ENCODE results near the gene SERPINB12.

SERPINB12 gene

GRCh38 chr18:63603772-63604171, 61.6 kb downstream of the SERPINB12 start:
- no peak for DNase-seq (ENCODE audit: low read depth)

DNA sequence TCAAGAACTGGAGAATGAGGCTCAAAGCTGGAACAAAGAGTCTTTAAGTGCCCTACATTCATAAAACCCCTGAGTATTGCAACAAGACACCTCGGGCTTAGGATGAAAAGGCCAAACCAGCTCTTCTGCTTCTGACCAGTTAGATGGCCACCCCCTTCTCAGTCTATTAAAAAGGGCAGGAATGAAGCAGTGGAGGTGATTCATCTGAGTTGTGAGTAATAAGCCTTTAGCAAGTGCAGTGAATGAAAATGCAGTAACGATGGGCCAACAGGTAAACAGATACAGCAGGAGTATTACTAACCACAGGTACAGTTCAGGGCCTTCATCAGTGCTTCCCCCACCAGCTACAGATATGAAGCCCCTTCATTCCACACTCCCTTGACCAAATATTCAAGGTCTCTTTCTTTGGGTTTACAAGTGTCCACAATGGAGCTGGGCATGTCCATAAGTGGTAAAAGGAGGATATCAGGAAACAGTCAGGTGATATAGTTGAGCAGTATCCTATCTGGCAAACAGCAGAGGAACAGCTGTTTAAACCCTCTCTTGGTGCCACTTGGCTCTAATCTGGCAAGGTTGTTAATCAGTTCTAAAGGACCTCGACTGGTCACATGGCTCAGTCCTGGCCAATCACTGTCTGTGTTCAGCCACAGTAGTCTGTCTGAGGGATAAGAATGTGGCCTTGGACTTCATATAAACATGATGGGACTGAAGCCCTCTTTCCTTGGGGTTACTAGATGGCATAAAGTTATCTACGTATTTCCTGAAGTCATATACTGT, 62.8 kb downstream of the SERPINB12 start:
- DNase-seq (ENCODE audit: low read depth), result no peak

DNA sequence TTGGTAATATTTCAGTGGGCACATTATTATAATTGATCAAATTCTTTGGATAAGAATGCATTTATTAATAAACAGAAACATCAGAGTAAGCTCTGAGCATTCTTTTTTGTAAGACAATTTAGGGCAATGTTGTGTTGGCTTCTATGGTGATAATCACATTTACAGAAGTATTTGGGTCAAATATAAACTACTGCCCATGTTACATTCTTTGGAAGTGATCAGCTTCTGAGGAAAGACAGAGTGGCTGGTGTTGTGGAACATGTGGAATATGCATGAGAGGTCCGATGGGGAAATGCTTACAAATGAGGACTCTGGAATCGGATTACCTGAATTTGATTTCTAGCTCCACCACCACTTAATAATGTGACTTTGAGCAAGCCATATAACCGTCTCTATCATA, 64.4 kb downstream of the SERPINB12 start:
- DNase-seq (ENCODE audit: low read depth), result no peak

GRCh38 chr18:63613420-63613819, 71.3 kb downstream of the SERPINB12 start:
- no peak for DNase-seq (ENCODE audit: low read depth)

GRCh38 chr18:63617049-63617914, 75.1 kb downstream of the SERPINB12 start:
- no peak for DNase-seq (ENCODE audit: low read depth)

DNA sequence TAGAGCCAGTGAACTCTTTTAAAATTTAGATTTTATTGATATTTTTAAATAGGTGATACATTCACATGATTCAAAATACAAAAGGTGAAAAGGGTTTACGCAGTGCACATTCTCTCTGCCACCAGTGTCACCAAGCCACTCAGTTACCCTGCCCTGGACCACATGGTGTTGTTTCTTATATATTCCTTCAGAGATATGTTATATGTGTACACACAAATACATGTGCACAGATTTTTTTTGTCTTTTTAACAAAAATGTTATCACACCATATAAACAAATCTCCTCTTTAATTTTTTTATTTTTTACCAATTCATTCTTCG, 75.7 kb downstream of the SERPINB12 start:
- no peak for DNase-seq (ENCODE audit: low read depth)

Data from T-helper 22 cell (primary cell).